ENCODE results near the gene PLEKHA4. TPM values are rescaled to one million over a fixed set of nuclear protein-coding genes. Genes with fewer than 3 reads are reported as not detected.

PLEKHA4 gene
- total RNA-seq, 1 donor from 2014 or later = 40.0 TPM

DNA sequence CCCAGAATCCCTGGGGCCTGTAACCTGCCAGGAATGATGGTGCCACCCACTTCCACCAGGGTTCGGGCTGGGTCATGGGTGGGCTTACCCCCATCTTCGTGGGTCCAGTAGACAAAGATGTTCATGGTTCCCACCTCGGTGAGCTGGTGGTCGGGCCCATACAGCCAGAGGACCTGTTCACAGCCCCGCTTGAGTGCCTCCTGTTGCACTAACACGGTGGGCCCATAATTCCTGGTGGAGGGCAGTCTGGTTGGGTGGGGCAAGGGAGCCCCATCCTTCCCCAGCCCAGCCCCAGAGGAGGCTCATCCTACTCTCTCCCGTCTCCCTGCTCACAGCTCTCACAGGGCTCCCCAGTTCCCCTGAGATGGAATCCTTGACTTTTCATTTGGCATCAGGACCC lies 71.3 kb downstream of the PLEKHA4 start:
- H3K9me3 Mint-ChIP-seq (ENCODE audit: unreplicated experiment) = no peaks in the 10 kb centered on the region
- peaks cover 35% of the 10 kb centered on the region for H3K4me1 Mint-ChIP-seq (ENCODE audit: unreplicated experiment)
- no peaks in the 10 kb centered on the region for H3K36me3 Mint-ChIP-seq (ENCODE audit: unreplicated experiment)
- H3K27ac Mint-ChIP-seq (ENCODE audit: unreplicated experiment) = peak overlapping the region; percentile 41
- DNase-seq (ENCODE audit: extremely low spot score, unreplicated experiment) = no peak
- TF ChIP-seq, protein P1, sequence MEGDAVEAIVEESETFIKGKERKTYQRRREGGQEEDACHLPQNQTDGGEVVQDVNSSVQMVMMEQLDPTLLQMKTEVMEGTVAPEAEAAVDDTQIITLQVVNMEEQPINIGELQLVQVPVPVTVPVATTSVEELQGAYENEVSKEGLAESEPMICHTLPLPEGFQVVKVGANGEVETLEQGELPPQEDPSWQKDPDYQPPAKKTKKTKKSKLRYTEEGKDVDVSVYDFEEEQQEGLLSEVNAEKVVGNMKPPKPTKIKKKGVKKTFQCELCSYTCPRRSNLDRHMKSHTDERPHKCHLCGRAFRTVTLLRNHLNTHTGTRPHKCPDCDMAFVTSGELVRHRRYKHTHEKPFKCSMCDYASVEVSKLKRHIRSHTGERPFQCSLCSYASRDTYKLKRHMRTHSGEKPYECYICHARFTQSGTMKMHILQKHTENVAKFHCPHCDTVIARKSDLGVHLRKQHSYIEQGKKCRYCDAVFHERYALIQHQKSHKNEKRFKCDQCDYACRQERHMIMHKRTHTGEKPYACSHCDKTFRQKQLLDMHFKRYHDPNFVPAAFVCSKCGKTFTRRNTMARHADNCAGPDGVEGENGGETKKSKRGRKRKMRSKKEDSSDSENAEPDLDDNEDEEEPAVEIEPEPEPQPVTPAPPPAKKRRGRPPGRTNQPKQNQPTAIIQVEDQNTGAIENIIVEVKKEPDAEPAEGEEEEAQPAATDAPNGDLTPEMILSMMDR (IDR thresholded peaks at IDR 0.05) = no peak
- no peaks in the 10 kb centered on the region for H3K27me3 Mint-ChIP-seq (ENCODE audit: unreplicated experiment)
- no peak overlapping the region for H3K4me3 Mint-ChIP-seq (ENCODE audit: unreplicated experiment)

- peak overlapping the region; percentile 97 for H3K27ac Mint-ChIP-seq (ENCODE audit: unreplicated experiment)
- TF ChIP-seq, protein P1 (IDR thresholded peaks at IDR 0.05) = no peak
- DNase-seq (ENCODE audit: extremely low spot score, unreplicated experiment) = no peak
- no peaks in the 10 kb centered on the region for H3K9me3 Mint-ChIP-seq (ENCODE audit: unreplicated experiment)
- H3K4me3 Mint-ChIP-seq (ENCODE audit: unreplicated experiment) = no peak overlapping the region
- no peaks in the 10 kb centered on the region for H3K27me3 Mint-ChIP-seq (ENCODE audit: unreplicated experiment)
- H3K4me1 Mint-ChIP-seq (ENCODE audit: unreplicated experiment) = peaks cover 35% of the 10 kb centered on the region
- no peaks in the 10 kb centered on the region for H3K36me3 Mint-ChIP-seq (ENCODE audit: unreplicated experiment)
Measured at GRCh38 chr19:48796298-48797083, 71.9 kb downstream of the PLEKHA4 start.

DNA sequence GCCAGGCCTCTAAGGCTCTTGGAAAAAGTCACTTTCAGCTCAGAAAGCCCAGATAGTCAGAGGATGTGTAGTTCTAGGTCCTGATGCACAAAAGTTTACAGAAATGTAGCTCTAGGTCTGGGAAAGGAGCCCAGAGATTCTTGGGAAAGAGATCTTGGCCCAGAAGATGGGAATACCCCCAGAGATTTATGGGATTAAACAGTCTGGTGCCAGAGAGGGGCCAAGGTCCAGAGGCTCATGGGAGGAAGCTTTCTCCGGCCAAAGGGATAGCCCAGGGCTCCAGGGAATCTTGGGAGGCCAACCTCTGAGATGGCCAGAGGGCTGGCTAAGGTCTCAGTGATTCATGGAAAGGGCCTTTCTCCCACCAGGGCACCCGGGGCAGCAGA lies 72.7 kb downstream of the PLEKHA4 start:
- H3K4me3 Mint-ChIP-seq (ENCODE audit: unreplicated experiment) = no peak overlapping the region
- no peaks in the 10 kb centered on the region for H3K36me3 Mint-ChIP-seq (ENCODE audit: unreplicated experiment)
- no peaks in the 10 kb centered on the region for H3K9me3 Mint-ChIP-seq (ENCODE audit: unreplicated experiment)
- no peaks in the 10 kb centered on the region for H3K27me3 Mint-ChIP-seq (ENCODE audit: unreplicated experiment)
- H3K27ac Mint-ChIP-seq (ENCODE audit: unreplicated experiment) = peak overlapping the region; percentile 97
- H3K4me1 Mint-ChIP-seq (ENCODE audit: unreplicated experiment) = peaks cover 33% of the 10 kb centered on the region
- TF ChIP-seq, protein P1 (IDR thresholded peaks at IDR 0.05) = no peak
- DNase-seq (ENCODE audit: extremely low spot score, unreplicated experiment) = no peak

- peak; percentile 97 for DNase-seq (ENCODE audit: extremely low spot score, unreplicated experiment)
- Mint-ChIP-seq H3K27ac (ENCODE audit: unreplicated experiment) (peak overlapping the region; percentile 97), H3K9me3 (ENCODE audit: unreplicated experiment) (no peaks in the 10 kb centered on the region), H3K36me3 (ENCODE audit: unreplicated experiment) (no peaks in the 10 kb centered on the region), H3K4me1 (ENCODE audit: unreplicated experiment) (peaks cover 31% of the 10 kb centered on the region), H3K4me3 (ENCODE audit: unreplicated experiment) (peak overlapping the region; percentile 95), H3K27me3 (ENCODE audit: unreplicated experiment) (no peaks in the 10 kb centered on the region)
- TF ChIP-seq, protein P1 (IDR thresholded peaks at IDR 0.05) = peak; percentile 99
Measured at GRCh38 chr19:48795055-48795684, 73.2 kb downstream of the PLEKHA4 start.

DNA sequence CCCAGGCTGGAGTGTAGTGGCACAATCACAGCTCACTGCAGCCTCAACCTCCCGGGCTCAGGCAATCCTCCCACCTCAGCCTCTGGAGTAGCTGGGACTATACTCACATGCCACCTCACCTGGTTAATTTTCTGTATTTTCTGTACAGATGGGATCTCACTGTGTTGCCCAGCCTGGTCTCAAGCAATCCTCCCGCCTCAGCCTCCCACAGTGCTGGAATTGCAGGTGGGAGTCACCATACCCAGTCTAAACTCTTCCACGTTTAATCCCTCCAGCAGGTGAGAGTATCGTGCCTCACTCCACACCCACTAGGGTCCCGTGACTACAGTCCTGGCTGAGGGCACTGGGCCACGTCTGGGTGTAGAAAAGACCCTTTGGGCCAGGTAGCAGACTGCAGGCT lies 74.1 kb downstream of the PLEKHA4 start:
- Mint-ChIP-seq H3K4me1 (ENCODE audit: unreplicated experiment) (peaks cover 27% of the 10 kb centered on the region), H3K9me3 (ENCODE audit: unreplicated experiment) (no peaks in the 10 kb centered on the region), H3K27ac (ENCODE audit: unreplicated experiment) (peak overlapping the region; percentile 97), H3K36me3 (ENCODE audit: unreplicated experiment) (no peaks in the 10 kb centered on the region), H3K4me3 (ENCODE audit: unreplicated experiment) (peak overlapping the region; percentile 95), H3K27me3 (ENCODE audit: unreplicated experiment) (no peaks in the 10 kb centered on the region)
- TF ChIP-seq, protein P1 (IDR thresholded peaks at IDR 0.05) = no peak
- no peak for DNase-seq (ENCODE audit: extremely low spot score, unreplicated experiment)
